AG09309 (cell line): Measurements from ENCODE around the gene MLPH.

Experiments
- DNase-seq: peaks from one replicate; pipeline ENCODE4 v3.0.0-alpha.2; 2010; ENCODE audit warnings: low read depth
- H3K4me3 ChIP-seq: 2 replicates; pipeline ENCODE4 v1.5.1; 2011; ENCODE audit warnings: mild to moderate bottlenecking, low read depth, low read length, moderate library complexity; ENCODE audit not compliant: control insufficient read depth
- CTCF ChIP-seq: IDR thresholded peaks from 2 replicates; pipeline ENCODE4 v1.5.1; 2011; ENCODE audit warnings: mild to moderate bottlenecking, low read depth, low read length, inconsistent platforms; ENCODE audit not compliant: insufficient read depth, control insufficient read depth; ENCODE audit errors: missing control alignments

Gene MLPH

GRCh38 chr2:237492137-237492890 lies 5.3 kb downstream of the MLPH start:
- TF ChIP-seq CTCF = no peak
- no peak overlapping the region for H3K4me3 ChIP-seq

GRCh38 chr2:237494066-237494465 lies 7.0 kb downstream of the MLPH start:
- no peak for DNase-seq
- TF ChIP-seq CTCF = no peak
- no peak overlapping the region for H3K4me3 ChIP-seq

More at GRCh38 chr2:237492137-237492890, 5.3 kb downstream of the MLPH start:
- no peak for DNase-seq

GRCh38 chr2:237495521-237496117 lies 8.6 kb downstream of the MLPH start:
- no peak overlapping the region for H3K4me3 ChIP-seq
- no peak for DNase-seq
- TF ChIP-seq CTCF = no peak

GRCh38 chr2:237496428-237496827 lies 9.4 kb downstream of the MLPH start:
- DNase-seq = no peak

GRCh38 chr2:237497009-237497837 lies 10.2 kb downstream of the MLPH start:
- DNase-seq = peak; percentile 24
- TF ChIP-seq CTCF = no peak
- H3K4me3 ChIP-seq = no peak overlapping the region

More at GRCh38 chr2:237496428-237496827, 9.4 kb downstream of the MLPH start:
- H3K4me3 ChIP-seq = no peak overlapping the region
- no peak for TF ChIP-seq CTCF

- no peak for TF ChIP-seq CTCF
- peak; percentile 41 for DNase-seq
- no peak overlapping the region for H3K4me3 ChIP-seq
These were observed 10.8 kb downstream of the MLPH start for GRCh38 chr2:237497838-237498186.
